Glutamatergic neuron (in vitro differentiated cells): ENCODE data around the gene DNAJC4. TPM values are rescaled to one million over a fixed set of nuclear protein-coding genes. Genes with fewer than 3 reads are reported as not detected.

Source experiments
- DNase-seq: peaks from one replicate; pipeline ENCODE4 v3.0.0; 2022
- H3K27ac Mint-ChIP-seq: one replicate; pipeline ENCODE4 v1.8.0; 2020; ENCODE audit warnings: mild to moderate bottlenecking, mixed read lengths, inconsistent platforms; ENCODE audit not compliant: unreplicated experiment
- H3K27me3 Mint-ChIP-seq: one replicate; pipeline ENCODE4 v1.8.0; 2020; ENCODE audit warnings: mild to moderate bottlenecking, moderate library complexity, mixed read lengths, inconsistent platforms; ENCODE audit not compliant: unreplicated experiment
- H3K36me3 Mint-ChIP-seq: one replicate; pipeline ENCODE4 v1.8.0; 2020; ENCODE audit warnings: mild to moderate bottlenecking, mixed read lengths, inconsistent platforms; ENCODE audit not compliant: unreplicated experiment
- H3K4me1 Mint-ChIP-seq: one replicate; pipeline ENCODE4 v1.8.0; 2020; ENCODE audit warnings: mild to moderate bottlenecking, low read depth, mixed read lengths, inconsistent platforms; ENCODE audit not compliant: unreplicated experiment
- H3K4me3 Mint-ChIP-seq: one replicate; pipeline ENCODE4 v1.8.0; 2020; ENCODE audit warnings: mild to moderate bottlenecking, mixed read lengths, inconsistent platforms; ENCODE audit not compliant: unreplicated experiment
- H3K9me3 Mint-ChIP-seq: one replicate; pipeline ENCODE4 v1.8.0; 2020; ENCODE audit warnings: mild to moderate bottlenecking, moderate library complexity, mixed read lengths, inconsistent platforms; ENCODE audit not compliant: unreplicated experiment
- CTCF ChIP-seq: fragments of 200-600 bp; sonication (generic); IDR thresholded peaks from one replicate; pipeline ENCODE4 v1.5.0; 2021; ENCODE audit not compliant: partially characterized antibody, unreplicated experiment
- total RNA-seq: library from RNA; stranded (reverse); fragmentation: NEBNext Ultra II Directional; extraction: Animal tissue kit (Norgen Biotek cat#: 25700); gene quantifications from one replicate; pipeline ENCODE4 v1.2.1, GENCODE V29; 2021; ENCODE audit not compliant: unreplicated experiment

The DNAJC4 gene
- total RNA-seq, 1 donor from 2014 or later: 30.5 TPM

- Mint-ChIP-seq H3K36me3 (no peaks in the 10 kb centered on the region), H3K4me1 (peaks cover 8% of the 10 kb centered on the region), H3K27me3 (peaks cover 2% of the 10 kb centered on the region), H3K9me3 (peaks cover 7% of the 10 kb centered on the region), H3K27ac (no peak overlapping the region), H3K4me3 (no peak overlapping the region)
- DNase-seq: no peak
- no peak for TF ChIP-seq CTCF
Observed at GRCh38 chr11:64281957-64282770, 51.8 kb downstream of the DNAJC4 start.

GRCh38 chr11:64283092-64283491 is 52.7 kb downstream of the DNAJC4 start:
- H3K4me3 Mint-ChIP-seq: peak overlapping the region; percentile 34
- peaks cover 8% of the 10 kb centered on the region for H3K9me3 Mint-ChIP-seq
- peaks cover 8% of the 10 kb centered on the region for H3K4me1 Mint-ChIP-seq
- no peaks in the 10 kb centered on the region for H3K36me3 Mint-ChIP-seq
- no peak for TF ChIP-seq CTCF
- no peak overlapping the region for H3K27ac Mint-ChIP-seq
- DNase-seq: no peak
- peaks cover 2% of the 10 kb centered on the region for H3K27me3 Mint-ChIP-seq

Other genes with a start within 250 kb of the DNAJC4 start
- gene OTUB1, start 244.1 kb upstream of the DNAJC4 start, total RNA-seq: 126 TPM
- 3.7 TPM for gene FLRT1, start 194.6 kb upstream of the DNAJC4 start, total RNA-seq
- gene MACROD1, start 64.4 kb upstream of the DNAJC4 start, total RNA-seq: 12.7 TPM
- gene STIP1, start 44.4 kb upstream of the DNAJC4 start, total RNA-seq: 160 TPM
- gene FERMT3, start 23.8 kb upstream of the DNAJC4 start, total RNA-seq: 2.0 TPM
- gene TRPT1, start 4.4 kb upstream of the DNAJC4 start, total RNA-seq: 39.0 TPM
- gene NUDT22, start 4.3 kb upstream of the DNAJC4 start, total RNA-seq: 37.0 TPM
- 12.3 TPM for gene VEGFB, start 4.0 kb downstream of the DNAJC4 start, total RNA-seq
- gene FKBP2, start 10.5 kb downstream of the DNAJC4 start, total RNA-seq: 31.4 TPM
- 348 TPM for gene PPP1R14B, start 16.4 kb downstream of the DNAJC4 start, total RNA-seq
- 36.2 TPM for gene PLCB3, start 21.0 kb downstream of the DNAJC4 start, total RNA-seq
- 47.0 TPM for gene BAD, start 54.1 kb downstream of the DNAJC4 start, total RNA-seq
- gene GPR137, start 55.3 kb downstream of the DNAJC4 start, total RNA-seq: 52.5 TPM
- 0.47 TPM for gene KCNK4, start 60.8 kb downstream of the DNAJC4 start, total RNA-seq
- not detected for gene CATSPERZ, start 69.8 kb downstream of the DNAJC4 start, total RNA-seq
- 69.9 TPM for gene ESRRA, start 75.0 kb downstream of the DNAJC4 start, total RNA-seq
- gene TRMT112, start 87.0 kb downstream of the DNAJC4 start, total RNA-seq: 93.1 TPM
- gene PRDX5, start 87.6 kb downstream of the DNAJC4 start, total RNA-seq: 418 TPM
- 83.6 TPM for gene CCDC88B, start 109.7 kb downstream of the DNAJC4 start, total RNA-seq
- gene RPS6KA4, start 128.6 kb downstream of the DNAJC4 start, total RNA-seq: 3.2 TPM